PC-9 (cell line): ENCODE data around the gene PLEKHH2.

Source experiments
- EZH2 ChIP-seq: fragments of 200-600 bp; sonication (generic); IDR thresholded peaks from 2 replicates; pipeline ENCODE4 v1.8.0; 2017; ENCODE audit warnings: antibody characterized with exemption, low read depth
- TF ChIP-seq, protein P1 (sequence below): fragments of 200-600 bp; sonication (generic); conservative IDR thresholded peaks from 2 replicates; pipeline ENCODE4 v1.6.1; 2017; ENCODE audit warnings: mixed run types, antibody characterized with exemption, mild to moderate bottlenecking, moderate library complexity

DNA sequence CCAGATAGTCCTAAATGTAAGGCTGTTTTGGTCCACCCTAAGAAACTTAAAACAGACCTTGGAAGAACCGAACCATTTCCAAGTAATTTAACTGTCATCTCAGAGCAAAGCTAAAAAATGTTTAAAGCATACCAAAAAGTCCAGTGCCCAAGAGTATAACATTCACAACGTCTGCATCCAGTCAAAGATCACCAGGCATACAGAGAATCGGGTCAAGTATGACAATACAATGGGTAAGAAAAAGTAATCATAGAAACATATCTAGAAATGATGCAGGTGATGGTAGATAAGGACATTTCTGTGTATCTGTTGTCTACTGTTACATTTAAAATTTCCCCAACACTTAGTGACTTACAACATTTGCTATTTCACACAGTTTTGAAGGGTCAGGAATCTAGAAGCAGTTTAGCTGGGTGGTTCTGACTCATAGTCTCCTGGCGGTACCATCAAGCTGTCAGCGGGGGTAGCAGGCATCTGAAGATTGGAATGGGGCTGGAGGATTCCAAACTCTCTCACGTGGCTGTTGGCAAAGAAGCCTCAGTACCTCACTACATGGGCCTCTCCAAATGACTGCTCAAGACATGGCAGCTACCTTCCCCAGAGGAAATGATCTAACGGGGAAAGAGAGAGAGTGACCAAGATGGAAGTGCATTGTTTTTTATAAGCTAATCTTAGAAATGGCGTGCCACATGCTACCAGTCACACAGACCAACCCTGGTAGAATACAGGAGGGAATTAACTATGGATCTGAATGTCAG is 100.2 kb downstream of the PLEKHH2 start:
- TF ChIP-seq, protein P1, sequence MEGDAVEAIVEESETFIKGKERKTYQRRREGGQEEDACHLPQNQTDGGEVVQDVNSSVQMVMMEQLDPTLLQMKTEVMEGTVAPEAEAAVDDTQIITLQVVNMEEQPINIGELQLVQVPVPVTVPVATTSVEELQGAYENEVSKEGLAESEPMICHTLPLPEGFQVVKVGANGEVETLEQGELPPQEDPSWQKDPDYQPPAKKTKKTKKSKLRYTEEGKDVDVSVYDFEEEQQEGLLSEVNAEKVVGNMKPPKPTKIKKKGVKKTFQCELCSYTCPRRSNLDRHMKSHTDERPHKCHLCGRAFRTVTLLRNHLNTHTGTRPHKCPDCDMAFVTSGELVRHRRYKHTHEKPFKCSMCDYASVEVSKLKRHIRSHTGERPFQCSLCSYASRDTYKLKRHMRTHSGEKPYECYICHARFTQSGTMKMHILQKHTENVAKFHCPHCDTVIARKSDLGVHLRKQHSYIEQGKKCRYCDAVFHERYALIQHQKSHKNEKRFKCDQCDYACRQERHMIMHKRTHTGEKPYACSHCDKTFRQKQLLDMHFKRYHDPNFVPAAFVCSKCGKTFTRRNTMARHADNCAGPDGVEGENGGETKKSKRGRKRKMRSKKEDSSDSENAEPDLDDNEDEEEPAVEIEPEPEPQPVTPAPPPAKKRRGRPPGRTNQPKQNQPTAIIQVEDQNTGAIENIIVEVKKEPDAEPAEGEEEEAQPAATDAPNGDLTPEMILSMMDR, result no peak
- no peak for TF ChIP-seq EZH2
